Measurements from ENCODE around the gene SCN8A.

Gene SCN8A

GRCh38 chr12:51836827-51837173 is 245.8 kb downstream of the SCN8A start:
- no peak for DNase-seq

GRCh38 chr12:51837286-51837685 is 246.3 kb downstream of the SCN8A start:
- no peak for DNase-seq

- no peak for DNase-seq
These were observed 247.0 kb downstream of the SCN8A start for GRCh38 chr12:51838036-51838435.

- DNase-seq: no peak
These were observed 247.7 kb downstream of the SCN8A start for GRCh38 chr12:51838762-51839161.

- DNase-seq: no peak
These were observed 248.4 kb downstream of the SCN8A start for GRCh38 chr12:51839310-51839947.

- no peak for DNase-seq
These were observed 249.9 kb downstream of the SCN8A start for GRCh38 chr12:51840966-51841365.

GRCh38 chr12:51841727-51842126 is 250.7 kb downstream of the SCN8A start:
- no peak for DNase-seq

- no peak for DNase-seq
These were observed 253.8 kb downstream of the SCN8A start for GRCh38 chr12:51844854-51845253.

GRCh38 chr12:51845482-51845881 is 254.4 kb downstream of the SCN8A start:
- DNase-seq: no peak

- DNase-seq: no peak
These were observed 255.2 kb downstream of the SCN8A start for GRCh38 chr12:51846271-51846691.

- DNase-seq: no peak
These were observed 256.0 kb downstream of the SCN8A start for GRCh38 chr12:51846911-51847642.

- no peak for DNase-seq
These were observed 256.8 kb downstream of the SCN8A start for GRCh38 chr12:51847643-51848325.

GRCh38 chr12:51848326-51848727 is 257.3 kb downstream of the SCN8A start, which contains the start of gene FIGNL2:
Gene FIGNL2, minus strand, starts transcription at chr12:51848718. Its CDS starts 26,305 bp downstream, at chr12:51822413.
- DNase-seq: no peak

GRCh38 chr12:51848841-51849735 is 258.1 kb downstream of the SCN8A start:
- DNase-seq: no peak

- no peak for DNase-seq
These were observed 259.3 kb downstream of the SCN8A start for GRCh38 chr12:51850081-51850964.

- no peak for DNase-seq
These were observed 259.9 kb downstream of the SCN8A start for GRCh38 chr12:51850965-51851299.

- DNase-seq: no peak
These were observed 260.5 kb downstream of the SCN8A start for GRCh38 chr12:51851413-51852124.

GRCh38 chr12:51852404-51853137 is 261.5 kb downstream of the SCN8A start:
- no peak for DNase-seq

GRCh38 chr12:51855586-51856428 is 264.8 kb downstream of the SCN8A start:
- DNase-seq: no peak

GRCh38 chr12:51860986-51861385 is 270.0 kb downstream of the SCN8A start:
- no peak for DNase-seq

Measured in central memory CD4-positive, alpha-beta T cell (primary cell).